ENCODE measurements around the gene ZNF304. TPM values are rescaled to one million over a fixed set of nuclear protein-coding genes. Genes with fewer than 3 reads are reported as not detected.

ZNF304 gene
- total RNA-seq, 1 experiment from 2014 or later, result 0.07 TPM

DNA sequence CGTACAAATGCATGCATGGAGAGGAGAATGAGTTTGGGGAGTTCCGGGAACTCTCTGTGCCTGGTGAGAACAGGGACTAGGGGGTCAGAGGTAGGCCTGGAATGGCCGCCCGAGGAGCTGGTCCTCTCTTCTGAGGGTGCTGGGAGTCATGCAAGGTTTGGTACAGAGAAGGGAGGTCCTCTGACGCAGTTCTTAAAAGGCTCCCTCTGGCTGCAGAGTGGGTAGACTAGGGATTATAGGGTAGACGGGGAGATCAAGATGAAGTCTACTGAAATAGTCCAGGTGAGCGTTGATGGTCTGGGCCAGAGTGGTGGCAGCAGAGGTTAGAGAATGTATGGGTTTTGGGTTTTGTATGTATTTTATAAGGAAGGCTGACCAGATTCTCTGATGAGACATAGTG is 796 bp downstream of the ZNF304 start:
- BruUV-seq (replicated peaks), result no TSS peak
- Histone ChIP-seq H3K4me3 (ENCODE audit: low read depth, low read length) (no peak overlapping the region), H3K27me3 (replicated peaks; ENCODE audit: control insufficient read depth, insufficient read depth, low read length) (no peaks in the 10 kb centered on the region), H3K4me1 (no peaks in the 10 kb centered on the region), H3K9me3 (no peaks in the 10 kb centered on the region), H3K36me3 (ENCODE audit: control insufficient read depth, insufficient read depth, low read length) (no peaks in the 10 kb centered on the region)
- no peak for TF ChIP-seq CTCF (IDR thresholded peaks at IDR 0.05; ENCODE audit: insufficient read depth in 1 of 2, low read depth in 1 of 2, low read length in 1 of 2, severe bottlenecking in 1 of 2, unreplicated experiment in 1 of 2)
- Mint-ChIP-seq H3K36me3 (ENCODE audit: insufficient read depth, unreplicated experiment) (no peaks in the 10 kb centered on the region), H3K27ac (ENCODE audit: unreplicated experiment) (no peak overlapping the region), H3K27me3 (ENCODE audit: insufficient read depth, unreplicated experiment) (peaks cover 9% of the 10 kb centered on the region), H3K4me3 (ENCODE audit: unreplicated experiment) (no peak overlapping the region), H3K4me1 (ENCODE audit: low read depth, unreplicated experiment) (no peaks in the 10 kb centered on the region), H3K9me3 (ENCODE audit: unreplicated experiment) (peaks cover 14% of the 10 kb centered on the region)
- ChIA-PET CTCF (no interaction called here), POLR2A (no interaction called here)
- intact Hi-C loops (cut with micrococcal nuclease; ENCODE audit: unreplicated experiment), result no loop called here
- no peak for DNase-seq

GRCh38 chr19:57355916-57356315 is 4.8 kb downstream of the ZNF304 start:
- no peak for DNase-seq
- Histone ChIP-seq H3K4me3 (ENCODE audit: low read depth, low read length) (no peak overlapping the region), H3K4me1 (no peaks in the 10 kb centered on the region), H3K27me3 (replicated peaks; ENCODE audit: control insufficient read depth, insufficient read depth, low read length) (no peaks in the 10 kb centered on the region), H3K9me3 (no peaks in the 10 kb centered on the region), H3K36me3 (ENCODE audit: control insufficient read depth, insufficient read depth, low read length) (no peaks in the 10 kb centered on the region)
- BruUV-seq (replicated peaks), result no TSS peak
- Mint-ChIP-seq H3K9me3 (ENCODE audit: unreplicated experiment) (peaks cover 14% of the 10 kb centered on the region), H3K27ac (ENCODE audit: unreplicated experiment) (no peak overlapping the region), H3K4me3 (ENCODE audit: unreplicated experiment) (no peak overlapping the region), H3K36me3 (ENCODE audit: insufficient read depth, unreplicated experiment) (no peaks in the 10 kb centered on the region), H3K27me3 (ENCODE audit: insufficient read depth, unreplicated experiment) (peaks cover 6% of the 10 kb centered on the region), H3K4me1 (ENCODE audit: low read depth, unreplicated experiment) (no peaks in the 10 kb centered on the region)
- POLR2A ChIA-PET, result no interaction called here
- intact Hi-C loops (cut with micrococcal nuclease; ENCODE audit: unreplicated experiment), result no loop called here
- CTCF ChIA-PET, result no interaction called here
- no peak for TF ChIP-seq CTCF (IDR thresholded peaks at IDR 0.05; ENCODE audit: insufficient read depth in 1 of 2, low read depth in 1 of 2, low read length in 1 of 2, severe bottlenecking in 1 of 2, unreplicated experiment in 1 of 2)

DNA sequence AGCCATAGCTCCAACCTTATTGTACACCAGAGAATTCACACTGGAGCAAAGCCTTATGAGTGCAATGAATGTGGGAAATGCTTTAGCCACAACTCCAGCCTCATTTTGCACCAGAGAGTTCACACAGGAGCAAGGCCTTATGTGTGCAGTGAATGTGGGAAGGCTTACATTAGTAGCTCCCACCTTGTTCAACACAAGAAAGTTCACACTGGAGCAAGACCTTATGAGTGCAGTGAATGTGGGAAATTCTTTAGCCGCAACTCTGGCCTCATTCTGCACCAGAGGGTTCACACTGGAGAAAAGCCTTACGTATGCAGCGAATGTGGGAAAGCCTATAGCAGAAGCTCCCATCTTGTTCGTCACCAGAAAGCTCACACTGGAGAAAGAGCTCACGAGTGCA is 6.3 kb downstream of the ZNF304 start:
- H3K9me3 Mint-ChIP-seq (ENCODE audit: unreplicated experiment), result peaks cover 6% of the 10 kb centered on the region
- H3K36me3 Mint-ChIP-seq (ENCODE audit: insufficient read depth, unreplicated experiment), result no peaks in the 10 kb centered on the region
- intact Hi-C loops (cut with micrococcal nuclease; ENCODE audit: unreplicated experiment), result no loop called here
- no peak overlapping the region for H3K4me3 Mint-ChIP-seq (ENCODE audit: unreplicated experiment)
- H3K4me1 Mint-ChIP-seq (ENCODE audit: low read depth, unreplicated experiment), result peaks cover 1% of the 10 kb centered on the region
- BruUV-seq (replicated peaks), result no TSS peak
- H3K36me3 ChIP-seq (ENCODE audit: control insufficient read depth, insufficient read depth, low read length), result no peaks in the 10 kb centered on the region
- DNase-seq, result no peak
- H3K27me3 ChIP-seq (replicated peaks; ENCODE audit: control insufficient read depth, insufficient read depth, low read length), result no peaks in the 10 kb centered on the region
- no peak overlapping the region for H3K4me3 ChIP-seq (ENCODE audit: low read depth, low read length)
- peaks cover 6% of the 10 kb centered on the region for H3K9me3 ChIP-seq
- peaks cover 1% of the 10 kb centered on the region; the same call in 1 of the 2 replicates for H3K4me1 ChIP-seq
- CTCF ChIA-PET, result no interaction called here
- POLR2A ChIA-PET, result no interaction called here
- H3K27me3 Mint-ChIP-seq (ENCODE audit: insufficient read depth, unreplicated experiment), result peaks cover 4% of the 10 kb centered on the region
- no peak for TF ChIP-seq CTCF (IDR thresholded peaks at IDR 0.05; ENCODE audit: insufficient read depth in 1 of 2, low read depth in 1 of 2, low read length in 1 of 2, severe bottlenecking in 1 of 2, unreplicated experiment in 1 of 2)
- no peak overlapping the region for H3K27ac Mint-ChIP-seq (ENCODE audit: unreplicated experiment)

All from Caco-2 (cell line).